ENCODE measurements around the gene PIAS3. TPM values are rescaled to one million over a fixed set of nuclear protein-coding genes. Genes with fewer than 3 reads are reported as not detected.

The PIAS3 gene
- total and polyA plus RNA-seq, 10 of the 15 experiments (the other 5 are each of a cell fraction or from before 2014, with no cell fraction given): 0.85 to 14.9 (median 10.6) TPM

DNA sequence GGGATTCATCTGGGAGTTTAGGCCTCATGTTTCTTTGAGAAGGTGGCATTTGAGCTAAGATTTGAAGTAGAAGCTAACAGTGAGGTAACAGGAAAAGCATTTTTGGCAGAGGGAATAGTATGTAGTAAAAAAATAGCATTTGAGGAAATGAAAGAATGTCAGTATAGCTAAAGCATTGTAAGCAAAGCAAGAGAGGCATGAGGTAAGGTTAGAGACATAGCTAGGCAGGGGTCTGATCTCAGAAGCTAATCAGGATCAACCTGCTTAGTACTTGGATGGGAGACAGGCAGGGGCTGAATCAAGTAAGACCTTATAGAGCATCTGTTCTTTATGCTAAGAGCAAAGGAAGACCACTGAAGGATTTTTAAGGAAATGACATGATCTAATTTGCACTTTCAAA lies 30.9 kb downstream of the PIAS3 start:
- ChIA-PET SMC1A (ENCODE audit: uncharacterized antibody, unreplicated experiment) (interaction anchor here (1.1 to 5.0 kb wide), 2 partner anchors 16 to 22 kb away, joined by 4 to 20 read pairs; partner anchors contain the start of gene NUDT17), CTCF (interaction anchor here (1.0 to 6.4 kb wide), 2 partner anchors 15 to 19 kb away, joined by 4 to 80 read pairs; partner anchors contain the start of gene NUDT17), POLR2A (interaction anchor here (0.8 kb wide), 1 partner anchor 15 kb away, joined by 3 read pairs; no protein-coding TSS in a partner anchor), RAD21 (ENCODE audit: unreplicated experiment) (no interaction called here)
- Histone ChIP-seq H3K9me3 (replicated peaks; ENCODE audit: control insufficient read depth, insufficient read depth, low read length) (no peaks in the 10 kb centered on the region), H3K27ac (ENCODE audit: control insufficient read depth, insufficient read depth) (no peak overlapping the region), H3K9ac (ENCODE audit: control insufficient read depth, insufficient read depth, low read length) (no peak overlapping the region), H3K27me3 (replicated peaks in 1 of 2; ENCODE audit: control insufficient read depth in 2 of 2, insufficient read depth in 2 of 2, low read length in 1 of 2) (no peaks in the 10 kb centered on the region), H3K4me2 (ENCODE audit: control insufficient read depth, insufficient read depth) (peak overlapping the region; percentile 7; the same call in 1 of the 2 replicates), H2AFZ (ENCODE audit: control insufficient read depth, low read depth, low read length) (no peak overlapping the region), H3K4me3 (no peak overlapping the region), H3K36me3 (ENCODE audit: control insufficient read depth in 2 of 2, insufficient read depth in 2 of 2, low read length in 1 of 2) (peaks cover 7 to 22% of the 10 kb centered on the region in 2 experiments; a peak in 3 of 4 replicates), H3K4me1 (ENCODE audit: control insufficient read depth, insufficient read depth, low read length) (peaks cover 10% of the 10 kb centered on the region), H4K20me1 (ENCODE audit: control insufficient read depth, insufficient read depth) (no peaks in the 10 kb centered on the region), H3K79me2 (ENCODE audit: control insufficient read depth, insufficient read depth, low read length) (peaks cover 32% of the 10 kb centered on the region)
- no peak for ATAC-seq
- no TSS peak for BruUV-seq (replicated peaks)
- TF ChIP-seq SRF (IDR thresholded peaks at IDR 0.05; ENCODE audit: low read depth in 2 of 2, low read length in 2 of 2) (no peak), TCF3 (IDR thresholded peaks at IDR 0.05; ENCODE audit: borderline replicate concordance, insufficient read depth, low read depth, low read length) (no peak), ZSCAN29 (IDR thresholded peaks at IDR 0.05) (no peak)
- in situ Hi-C loops (cut with MboI): no loop called here
- no peak for FAIRE-seq
- intact Hi-C loops (cut with micrococcal nuclease; ENCODE audit: unreplicated experiment): no loop called here
- DNase-seq (ENCODE audit: low read depth, low spot score): no peak

DNA sequence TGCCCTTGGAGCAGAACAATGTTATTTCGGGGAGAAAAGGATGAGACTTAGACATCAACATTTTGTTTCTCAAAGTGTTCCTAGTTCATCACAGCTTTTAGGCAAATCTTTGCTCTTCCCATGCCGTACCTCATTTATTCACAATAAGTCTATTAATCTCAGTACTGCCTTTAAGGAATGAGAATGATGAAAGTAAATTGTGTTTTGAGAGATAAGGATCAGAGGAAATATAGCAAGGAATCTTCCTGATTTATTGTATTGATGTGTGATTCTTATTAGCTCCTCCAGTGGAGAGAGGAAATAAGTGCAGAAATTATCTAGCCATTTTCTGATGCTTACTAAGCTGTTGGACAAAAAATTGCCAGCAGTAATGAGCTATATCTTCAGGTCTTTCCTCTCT lies 32.9 kb downstream of the PIAS3 start:
- 100% methylated on average over 2 of the region's 2 CpGs for WGBS (ENCODE audit: insufficient coverage, insufficient replicate concordance, low lambda C conversion rate, missing lambda C conversion rate)
- Histone ChIP-seq H3K79me2 (ENCODE audit: control insufficient read depth, insufficient read depth, low read length) (peaks cover 32% of the 10 kb centered on the region), H3K9me3 (replicated peaks; ENCODE audit: control insufficient read depth, insufficient read depth, low read length) (no peaks in the 10 kb centered on the region), H2AFZ (ENCODE audit: control insufficient read depth, low read depth, low read length) (no peak overlapping the region), H3K36me3 (ENCODE audit: control insufficient read depth in 2 of 2, insufficient read depth in 2 of 2, low read length in 1 of 2) (peaks cover 4 to 22% of the 10 kb centered on the region in 2 experiments; a peak in 3 of 4 replicates), H3K4me3 (0 out of 2 replicates have a peak overlapping the region, but pooled peaks have one; percentile 67), H3K27ac (ENCODE audit: control insufficient read depth, insufficient read depth) (no peak overlapping the region), H3K9ac (ENCODE audit: control insufficient read depth, insufficient read depth, low read length) (no peak overlapping the region), H3K4me1 (ENCODE audit: control insufficient read depth, insufficient read depth, low read length) (peaks cover 10% of the 10 kb centered on the region), H3K4me2 (ENCODE audit: control insufficient read depth, insufficient read depth) (no peak overlapping the region), H4K20me1 (ENCODE audit: control insufficient read depth, insufficient read depth) (no peaks in the 10 kb centered on the region), H3K27me3 (replicated peaks in 1 of 2; ENCODE audit: control insufficient read depth in 2 of 2, insufficient read depth in 2 of 2, low read length in 1 of 2) (no peaks in the 10 kb centered on the region)
- CTCF ChIA-PET: interaction anchor here (1.0 to 6.4 kb wide), 8 partner anchors 13 to 206 kb away, joined by 3 to 80 read pairs (median 5); partner anchors contain the start of genes NUDT17 and PIAS3
- intact Hi-C loops (cut with micrococcal nuclease; ENCODE audit: unreplicated experiment): no loop called here
- no peak for DNase-seq (ENCODE audit: low read depth, low spot score)
- RAD21 ChIA-PET (ENCODE audit: unreplicated experiment): interaction anchor here (0.9 to 1.3 kb wide), 2 partner anchors 21 to 93 kb away, joined by 3 to 4 read pairs; partner anchors contain the start of gene PEX11B
- TF ChIP-seq CTCF (IDR thresholded peaks at IDR 0.05 in 2 of 3, conservative IDR thresholded peaks at IDR 0.05 in 1 of 3; ENCODE audit: control insufficient read depth in 2 of 3, extremely low read depth in 1 of 3, insufficient read depth in 1 of 3, low read depth in 3 of 3, low read length in 3 of 3) (peak in 1 of 3 experiments; percentile 19; a peak in 2 of 6 replicates), HCFC1 (IDR thresholded peaks at IDR 0.05; ENCODE audit: low read length) (no peak)
- POLR2A ChIA-PET: interaction anchor here (1.1 to 3.9 kb wide), 2 partner anchors 12 to 33 kb away, joined by 3 to 20 read pairs; partner anchors contain the start of gene PIAS3
- SMC1A ChIA-PET (ENCODE audit: uncharacterized antibody, unreplicated experiment): interaction anchor here (0.6 to 5.0 kb wide), 12 partner anchors 18 to 180 kb away, joined by 3 to 20 read pairs (median 4); partner anchors contain the start of genes NUDT17 and PIAS3
- no peak for FAIRE-seq
- in situ Hi-C loops (cut with MboI): no loop called here
- BruUV-seq (replicated peaks): no TSS peak
- ATAC-seq: no peak
